ENCODE measurements around the gene FCER1G. TPM values are rescaled to one million over a fixed set of nuclear protein-coding genes. Genes with fewer than 3 reads are reported as not detected.

FCER1G gene
- total RNA-seq, 1 donor from 2014 or later, result not detected

DNA sequence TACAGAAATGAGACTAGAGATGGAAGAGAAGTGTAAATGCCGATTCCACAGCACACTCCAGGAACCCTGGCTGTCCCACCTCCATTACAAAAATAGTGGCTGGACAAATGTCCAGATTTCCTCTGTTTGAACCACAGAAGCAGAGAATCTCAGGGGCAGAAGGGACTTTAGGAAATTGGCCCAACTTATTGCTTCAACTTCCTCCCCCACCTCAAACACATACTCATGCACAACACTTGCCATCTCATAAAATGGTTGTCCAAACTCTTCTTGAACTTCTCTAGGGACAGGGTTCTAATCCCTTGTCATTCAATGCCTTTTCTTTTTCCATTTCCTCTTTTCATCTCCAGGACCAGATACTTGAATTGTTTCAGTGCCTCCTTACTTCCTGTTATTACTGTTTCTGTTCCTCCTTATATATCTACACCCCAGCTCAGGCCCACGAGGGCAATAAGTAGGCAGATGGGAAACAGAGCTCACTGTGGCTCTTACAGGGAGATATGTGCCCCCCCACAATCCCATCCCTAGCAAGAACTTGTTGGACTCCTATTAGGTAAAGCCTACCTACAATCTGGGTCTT lies 29.3 kb upstream of the FCER1G start:
- Mint-ChIP-seq H3K27me3 (ENCODE audit: insufficient read depth, low read depth) (peaks cover 14% of the 10 kb centered on the region), H3K27ac (no peak overlapping the region), H3K4me1 (peaks cover 3% of the 10 kb centered on the region), H3K4me3 (no peak overlapping the region), H3K36me3 (no peaks in the 10 kb centered on the region), H3K9me3 (no peaks in the 10 kb centered on the region)
- Histone ChIP-seq H3F3A (ENCODE audit: low read depth) (no peaks in the 10 kb centered on the region), H3K4me2 (no peak overlapping the region), H3K9me3 (ENCODE audit: low read depth) (no peaks in the 10 kb centered on the region), H3K9ac (no peak overlapping the region), H3K79me2 (ENCODE audit: low read depth) (no peaks in the 10 kb centered on the region), H4K20me1 (ENCODE audit: low read depth) (no peaks in the 10 kb centered on the region), H3K36me3 (no peaks in the 10 kb centered on the region), H3K27me3 (no peaks in the 10 kb centered on the region), H2AFZ (replicated peaks) (no peak overlapping the region), H3K27ac (no peak overlapping the region), H3K4me3 (no peak overlapping the region), H3K4me1 (no peaks in the 10 kb centered on the region)
- no peak for DNase-seq (ENCODE audit: low spot score)
- TF ChIP-seq, protein P1, sequence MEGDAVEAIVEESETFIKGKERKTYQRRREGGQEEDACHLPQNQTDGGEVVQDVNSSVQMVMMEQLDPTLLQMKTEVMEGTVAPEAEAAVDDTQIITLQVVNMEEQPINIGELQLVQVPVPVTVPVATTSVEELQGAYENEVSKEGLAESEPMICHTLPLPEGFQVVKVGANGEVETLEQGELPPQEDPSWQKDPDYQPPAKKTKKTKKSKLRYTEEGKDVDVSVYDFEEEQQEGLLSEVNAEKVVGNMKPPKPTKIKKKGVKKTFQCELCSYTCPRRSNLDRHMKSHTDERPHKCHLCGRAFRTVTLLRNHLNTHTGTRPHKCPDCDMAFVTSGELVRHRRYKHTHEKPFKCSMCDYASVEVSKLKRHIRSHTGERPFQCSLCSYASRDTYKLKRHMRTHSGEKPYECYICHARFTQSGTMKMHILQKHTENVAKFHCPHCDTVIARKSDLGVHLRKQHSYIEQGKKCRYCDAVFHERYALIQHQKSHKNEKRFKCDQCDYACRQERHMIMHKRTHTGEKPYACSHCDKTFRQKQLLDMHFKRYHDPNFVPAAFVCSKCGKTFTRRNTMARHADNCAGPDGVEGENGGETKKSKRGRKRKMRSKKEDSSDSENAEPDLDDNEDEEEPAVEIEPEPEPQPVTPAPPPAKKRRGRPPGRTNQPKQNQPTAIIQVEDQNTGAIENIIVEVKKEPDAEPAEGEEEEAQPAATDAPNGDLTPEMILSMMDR (IDR thresholded peaks at IDR 0.05), result no peak
- TF ChIP-seq EZH2phosphoT487 (IDR thresholded peaks at IDR 0.05) (no peak), EZH2 (IDR thresholded peaks at IDR 0.05) (no peak)

DNA sequence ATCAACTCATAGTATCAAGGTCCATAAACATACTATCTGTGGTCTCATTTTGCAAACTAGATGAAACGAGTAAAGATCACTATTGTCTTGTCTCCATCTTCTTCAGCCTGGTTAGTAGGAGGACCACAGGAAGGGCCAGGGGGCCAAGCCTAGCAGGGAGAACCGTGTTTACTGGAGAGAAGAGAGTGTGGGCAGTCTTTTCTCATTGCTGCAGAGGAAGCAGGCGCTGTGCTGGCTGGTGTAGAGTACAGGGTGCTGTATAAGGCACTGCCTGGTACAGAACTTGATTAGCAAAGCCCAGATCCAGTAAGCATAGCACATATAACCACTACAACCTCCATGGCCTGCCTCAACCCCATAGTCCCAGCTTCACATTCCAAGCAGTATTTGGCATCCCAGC lies 27.8 kb upstream of the FCER1G start:
- no peak overlapping the region for H2AFZ ChIP-seq (replicated peaks)
- H3K9ac ChIP-seq, result no peak overlapping the region
- H4K20me1 ChIP-seq (ENCODE audit: low read depth), result no peaks in the 10 kb centered on the region
- H3K27ac ChIP-seq, result no peak overlapping the region
- TF ChIP-seq, protein P1 (IDR thresholded peaks at IDR 0.05), result no peak
- TF ChIP-seq EZH2phosphoT487 (IDR thresholded peaks at IDR 0.05), result no peak
- no peak for TF ChIP-seq EZH2 (IDR thresholded peaks at IDR 0.05)
- Mint-ChIP-seq H3K27ac (no peak overlapping the region), H3K36me3 (no peaks in the 10 kb centered on the region), H3K4me3 (no peak overlapping the region), H3K27me3 (ENCODE audit: insufficient read depth, low read depth) (peaks cover 19% of the 10 kb centered on the region), H3K4me1 (peaks cover 7% of the 10 kb centered on the region), H3K9me3 (no peaks in the 10 kb centered on the region)
- no peaks in the 10 kb centered on the region for H3K27me3 ChIP-seq
- H3K4me3 ChIP-seq, result no peak overlapping the region
- H3K4me2 ChIP-seq, result no peak overlapping the region
- H3K9me3 ChIP-seq (ENCODE audit: low read depth), result no peaks in the 10 kb centered on the region
- H3K36me3 ChIP-seq, result no peaks in the 10 kb centered on the region
- no peaks in the 10 kb centered on the region for H3K4me1 ChIP-seq
- no peaks in the 10 kb centered on the region for H3K79me2 ChIP-seq (ENCODE audit: low read depth)
- no peaks in the 10 kb centered on the region for H3F3A ChIP-seq (ENCODE audit: low read depth)
- DNase-seq (ENCODE audit: low spot score), result no peak

DNA sequence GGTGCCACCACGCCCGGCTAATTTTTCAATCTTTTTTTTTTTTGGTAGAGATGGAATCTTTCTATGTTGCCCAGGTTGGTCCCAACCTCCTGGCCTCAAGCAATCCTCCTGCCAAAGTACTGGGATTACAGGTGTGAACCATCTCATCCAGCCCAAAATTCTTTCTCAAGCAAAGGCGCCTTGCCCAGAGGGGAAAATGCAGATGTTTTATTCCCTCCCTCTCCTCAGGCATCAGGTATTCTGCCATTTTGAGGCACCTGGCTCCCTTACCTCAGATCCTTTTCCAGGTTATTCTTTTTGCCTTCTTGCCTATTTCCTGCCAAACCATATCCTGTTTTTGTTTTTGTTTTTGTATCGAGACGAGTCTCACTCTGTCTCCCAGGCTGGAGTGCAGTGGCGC lies 26.7 kb upstream of the FCER1G start:
- Mint-ChIP-seq H3K9me3 (no peaks in the 10 kb centered on the region), H3K27me3 (ENCODE audit: insufficient read depth, low read depth) (peaks cover 19% of the 10 kb centered on the region), H3K27ac (no peak overlapping the region), H3K4me3 (no peak overlapping the region), H3K4me1 (peaks cover 13% of the 10 kb centered on the region), H3K36me3 (no peaks in the 10 kb centered on the region)
- Histone ChIP-seq H3K79me2 (ENCODE audit: low read depth) (no peaks in the 10 kb centered on the region), H3K9ac (no peak overlapping the region), H3K36me3 (no peaks in the 10 kb centered on the region), H3K4me3 (no peak overlapping the region), H3K27ac (no peak overlapping the region), H2AFZ (replicated peaks) (no peak overlapping the region), H3K4me2 (no peak overlapping the region), H3F3A (ENCODE audit: low read depth) (no peaks in the 10 kb centered on the region), H3K4me1 (no peaks in the 10 kb centered on the region), H3K27me3 (no peaks in the 10 kb centered on the region), H4K20me1 (ENCODE audit: low read depth) (no peaks in the 10 kb centered on the region), H3K9me3 (ENCODE audit: low read depth) (no peaks in the 10 kb centered on the region)
- no peak for TF ChIP-seq EZH2 (IDR thresholded peaks at IDR 0.05)
- no peak for TF ChIP-seq EZH2phosphoT487 (IDR thresholded peaks at IDR 0.05)
- TF ChIP-seq, protein P1 (IDR thresholded peaks at IDR 0.05), result no peak
- DNase-seq (ENCODE audit: low spot score), result no peak
